ENCODE measurements around the gene TOPAZ1. TPM values are rescaled to one million over a fixed set of nuclear protein-coding genes. Genes with fewer than 3 reads are reported as not detected.

Gene TOPAZ1
- polyA plus RNA-seq, 1 donor from 2014 or later, result not detected

- no peaks in the 10 kb centered on the region for H4K20me1 ChIP-seq (ENCODE audit: insufficient read depth)
- no peak overlapping the region for H3K9ac ChIP-seq (ENCODE audit: low read length)
- H2AFZ ChIP-seq (ENCODE audit: low read depth, low read length), result no peak overlapping the region
- TF ChIP-seq TAF1 (IDR thresholded peaks at IDR 0.05; ENCODE audit: low read depth) (no peak), RAD21 (conservative IDR thresholded peaks at IDR 0.05) (no peak), POLR2AphosphoS5 (IDR thresholded peaks at IDR 0.05) (no peak), REST (IDR thresholded peaks at IDR 0.05; ENCODE audit: borderline replicate concordance) (no peak), CTCF (IDR thresholded peaks at IDR 0.05; ENCODE audit: poor library complexity, severe bottlenecking) (no peak), EZH2 (IDR thresholded peaks at IDR 0.05; ENCODE audit: borderline replicate concordance, insufficient read depth, low read length, poor library complexity, severe bottlenecking) (no peak), MXI1 (conservative IDR thresholded peaks at IDR 0.05; ENCODE audit: poor library complexity, severe bottlenecking) (no peak), SMC3 (conservative IDR thresholded peaks at IDR 0.05; ENCODE audit: poor library complexity) (no peak), EP300 (conservative IDR thresholded peaks at IDR 0.05; ENCODE audit: poor library complexity, severe bottlenecking) (no peak)
- no peak overlapping the region for H3K4me3 ChIP-seq (ENCODE audit: low read length)
- no peaks in the 10 kb centered on the region for H3K36me3 ChIP-seq (ENCODE audit: insufficient read depth, low read length)
- H3K9me3 ChIP-seq (ENCODE audit: low read length), result no peaks in the 10 kb centered on the region
- no peak overlapping the region for H3K27ac ChIP-seq (ENCODE audit: low read length)
- H3F3A ChIP-seq (ENCODE audit: insufficient read depth, low read length, poor library complexity, severe bottlenecking), result no peaks in the 10 kb centered on the region
- H3K9me2 ChIP-seq (ENCODE audit: insufficient read depth, low read length), result no peaks in the 10 kb centered on the region
- no peak overlapping the region for H3K4me2 ChIP-seq (ENCODE audit: low read length)
- no peaks in the 10 kb centered on the region for H3K79me2 ChIP-seq (replicated peaks; ENCODE audit: insufficient read depth, low read length)
- no peaks in the 10 kb centered on the region for H3K27me3 ChIP-seq (ENCODE audit: insufficient read depth, low read depth, low read length)
These were observed 30.5 kb downstream of the TOPAZ1 start for GRCh38 chr3:44272191-44272590.

DNA sequence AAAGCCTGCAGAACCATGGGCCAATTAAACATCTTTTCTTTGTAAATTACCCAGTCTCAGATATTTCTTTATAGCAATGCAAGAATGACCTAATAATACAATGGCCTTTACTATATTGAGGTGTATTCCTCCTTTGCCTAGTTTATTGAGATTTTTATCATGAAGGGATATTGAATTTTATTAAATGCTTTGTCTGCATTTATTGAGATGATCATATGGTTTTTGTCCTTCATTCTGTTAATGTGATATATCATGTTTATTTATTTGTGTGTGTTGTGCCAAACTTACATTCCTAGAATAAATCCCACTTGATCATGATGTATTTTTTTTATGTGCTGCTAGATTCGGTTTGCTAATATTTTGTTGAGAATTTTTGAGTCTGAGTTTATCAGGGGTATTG lies 36.2 kb downstream of the TOPAZ1 start:
- no peaks in the 10 kb centered on the region for H3K79me2 ChIP-seq (replicated peaks; ENCODE audit: insufficient read depth, low read length)
- H3K36me3 ChIP-seq (ENCODE audit: insufficient read depth, low read length), result no peaks in the 10 kb centered on the region
- H3K9ac ChIP-seq (ENCODE audit: low read length), result no peak overlapping the region
- H3F3A ChIP-seq (ENCODE audit: insufficient read depth, low read length, poor library complexity, severe bottlenecking), result no peaks in the 10 kb centered on the region
- no peak overlapping the region for H3K4me3 ChIP-seq (ENCODE audit: low read length)
- no peaks in the 10 kb centered on the region for H4K20me1 ChIP-seq (ENCODE audit: insufficient read depth)
- H3K4me2 ChIP-seq (ENCODE audit: low read length), result no peak overlapping the region
- H3K9me2 ChIP-seq (ENCODE audit: insufficient read depth, low read length), result no peaks in the 10 kb centered on the region
- no peaks in the 10 kb centered on the region for H3K27me3 ChIP-seq (ENCODE audit: insufficient read depth, low read depth, low read length)
- H3K27ac ChIP-seq (ENCODE audit: low read length), result no peak overlapping the region
- no peak overlapping the region for H2AFZ ChIP-seq (ENCODE audit: low read depth, low read length)
- TF ChIP-seq RAD21 (conservative IDR thresholded peaks at IDR 0.05), result no peak
- no peak for TF ChIP-seq CTCF (IDR thresholded peaks at IDR 0.05; ENCODE audit: poor library complexity, severe bottlenecking)
- no peak for TF ChIP-seq EP300 (conservative IDR thresholded peaks at IDR 0.05; ENCODE audit: poor library complexity, severe bottlenecking)
- TF ChIP-seq EZH2 (IDR thresholded peaks at IDR 0.05; ENCODE audit: borderline replicate concordance, insufficient read depth, low read length, poor library complexity, severe bottlenecking), result no peak
- TF ChIP-seq SMC3 (conservative IDR thresholded peaks at IDR 0.05; ENCODE audit: poor library complexity), result no peak
- no peak for TF ChIP-seq TAF1 (IDR thresholded peaks at IDR 0.05; ENCODE audit: low read depth)
- TF ChIP-seq MXI1 (conservative IDR thresholded peaks at IDR 0.05; ENCODE audit: poor library complexity, severe bottlenecking), result no peak
- no peak for TF ChIP-seq REST (IDR thresholded peaks at IDR 0.05; ENCODE audit: borderline replicate concordance)
- TF ChIP-seq POLR2AphosphoS5 (IDR thresholded peaks at IDR 0.05), result no peak
- H3K9me3 ChIP-seq (ENCODE audit: low read length), result no peaks in the 10 kb centered on the region
